GM12801 (cell line): ENCODE data around the gene ADCYAP1.

Source experiments
- TF ChIP-seq, protein P1 (sequence below): IDR thresholded peaks from one replicate; pipeline ENCODE4 v1.5.1; 2011; ENCODE audit warnings: control low read depth; ENCODE audit not compliant: insufficient read length; ENCODE audit errors: extremely low read depth

The ADCYAP1 gene

DNA sequence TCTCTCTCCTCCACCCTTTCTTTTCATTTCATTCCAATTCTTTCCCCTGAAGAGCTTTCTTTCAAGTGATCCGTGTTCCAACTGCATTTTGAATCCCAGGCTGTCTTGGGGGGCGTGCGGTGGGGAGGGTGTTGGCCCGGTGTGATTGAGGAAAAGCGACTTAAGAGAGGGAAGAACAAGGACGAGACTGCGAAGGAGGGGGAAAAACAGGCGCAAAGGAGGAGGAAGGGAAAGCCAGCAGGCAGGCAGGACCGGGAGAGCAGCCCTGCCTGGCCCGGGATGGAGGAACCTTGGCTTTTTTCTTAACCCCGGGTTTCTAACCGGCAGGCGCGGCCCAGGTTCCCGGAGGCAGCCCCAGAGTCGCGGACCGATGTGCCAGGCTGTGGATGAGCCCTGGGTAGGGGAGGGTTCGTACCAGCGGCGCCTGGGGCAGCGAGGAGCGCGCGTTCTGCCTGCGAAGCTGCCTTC is 1.3 kb downstream of the ADCYAP1 start:
- TF ChIP-seq, protein P1, sequence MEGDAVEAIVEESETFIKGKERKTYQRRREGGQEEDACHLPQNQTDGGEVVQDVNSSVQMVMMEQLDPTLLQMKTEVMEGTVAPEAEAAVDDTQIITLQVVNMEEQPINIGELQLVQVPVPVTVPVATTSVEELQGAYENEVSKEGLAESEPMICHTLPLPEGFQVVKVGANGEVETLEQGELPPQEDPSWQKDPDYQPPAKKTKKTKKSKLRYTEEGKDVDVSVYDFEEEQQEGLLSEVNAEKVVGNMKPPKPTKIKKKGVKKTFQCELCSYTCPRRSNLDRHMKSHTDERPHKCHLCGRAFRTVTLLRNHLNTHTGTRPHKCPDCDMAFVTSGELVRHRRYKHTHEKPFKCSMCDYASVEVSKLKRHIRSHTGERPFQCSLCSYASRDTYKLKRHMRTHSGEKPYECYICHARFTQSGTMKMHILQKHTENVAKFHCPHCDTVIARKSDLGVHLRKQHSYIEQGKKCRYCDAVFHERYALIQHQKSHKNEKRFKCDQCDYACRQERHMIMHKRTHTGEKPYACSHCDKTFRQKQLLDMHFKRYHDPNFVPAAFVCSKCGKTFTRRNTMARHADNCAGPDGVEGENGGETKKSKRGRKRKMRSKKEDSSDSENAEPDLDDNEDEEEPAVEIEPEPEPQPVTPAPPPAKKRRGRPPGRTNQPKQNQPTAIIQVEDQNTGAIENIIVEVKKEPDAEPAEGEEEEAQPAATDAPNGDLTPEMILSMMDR: no peak

DNA sequence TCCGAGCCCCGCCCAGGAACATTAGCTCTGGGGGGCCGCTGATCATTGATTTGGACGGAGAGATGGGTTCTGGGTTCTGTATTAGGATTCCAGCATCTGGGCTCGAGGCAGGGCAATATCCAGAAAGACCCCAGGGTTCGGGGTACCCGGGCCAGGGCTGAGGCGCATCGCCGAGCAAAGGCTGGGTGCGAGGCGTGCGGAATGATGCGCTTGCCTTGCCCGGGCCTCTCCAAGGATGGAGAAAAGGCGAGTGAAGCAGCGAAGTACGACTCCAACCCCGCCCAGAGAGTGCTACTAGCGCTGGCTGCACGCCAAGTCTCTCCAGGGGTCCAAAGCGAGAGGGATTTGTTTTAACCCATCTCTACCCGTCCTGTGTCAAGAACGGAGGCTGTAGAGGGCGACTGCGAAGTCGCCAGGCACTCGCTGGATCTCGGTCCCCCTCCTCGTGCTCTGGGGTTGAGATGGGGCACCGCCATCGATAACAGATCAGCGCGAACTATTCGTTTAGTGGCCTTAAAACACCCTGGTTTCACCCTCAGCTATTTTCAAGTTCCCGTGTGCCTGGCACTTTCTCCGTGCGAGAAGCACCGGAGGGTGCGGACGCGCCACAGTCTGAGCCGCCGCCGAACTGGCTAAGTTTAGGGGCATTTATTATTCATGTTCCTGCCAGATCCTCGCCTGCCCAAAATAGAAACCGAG is 1.9 kb downstream of the ADCYAP1 start:
- TF ChIP-seq, protein P1: no peak

DNA sequence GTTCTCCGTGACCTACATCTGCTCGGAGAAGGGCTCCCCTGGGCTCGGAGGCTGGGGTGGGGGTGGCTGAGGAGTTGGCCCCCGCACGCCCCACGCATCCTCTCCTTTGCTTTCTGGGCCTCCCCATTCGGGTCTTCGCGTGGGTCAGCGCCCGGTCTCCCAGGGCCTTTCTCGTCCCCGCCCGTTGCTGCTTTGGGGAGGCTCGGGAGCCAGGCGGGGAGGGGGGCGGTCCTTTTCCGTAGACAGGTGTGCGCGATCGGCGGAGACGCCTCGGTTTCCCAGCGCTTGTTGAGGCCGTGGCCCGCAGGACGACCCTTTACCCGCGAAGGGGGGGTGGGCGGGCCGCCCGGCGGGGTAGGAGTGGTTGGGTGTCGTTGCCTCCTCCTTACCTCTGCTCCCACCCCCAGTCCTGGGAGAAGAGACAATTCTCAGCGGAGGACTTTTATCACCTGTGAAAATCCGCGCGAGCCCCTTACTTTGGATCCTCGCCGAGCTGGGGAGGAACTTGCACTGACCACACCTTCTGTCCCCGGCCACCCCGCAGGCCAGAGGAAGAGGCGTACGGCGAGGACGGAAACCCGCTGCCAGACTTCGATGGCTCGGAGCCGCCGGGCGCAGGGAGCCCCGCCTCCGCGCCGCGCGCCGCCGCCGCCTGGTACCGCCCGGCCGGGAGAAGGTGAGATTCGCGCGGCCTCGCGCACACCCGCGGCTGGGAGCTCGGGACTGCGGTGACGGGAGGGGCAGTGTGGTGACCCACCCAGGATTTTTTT is 2.6 kb downstream of the ADCYAP1 start:
- TF ChIP-seq, protein P1: no peak

DNA sequence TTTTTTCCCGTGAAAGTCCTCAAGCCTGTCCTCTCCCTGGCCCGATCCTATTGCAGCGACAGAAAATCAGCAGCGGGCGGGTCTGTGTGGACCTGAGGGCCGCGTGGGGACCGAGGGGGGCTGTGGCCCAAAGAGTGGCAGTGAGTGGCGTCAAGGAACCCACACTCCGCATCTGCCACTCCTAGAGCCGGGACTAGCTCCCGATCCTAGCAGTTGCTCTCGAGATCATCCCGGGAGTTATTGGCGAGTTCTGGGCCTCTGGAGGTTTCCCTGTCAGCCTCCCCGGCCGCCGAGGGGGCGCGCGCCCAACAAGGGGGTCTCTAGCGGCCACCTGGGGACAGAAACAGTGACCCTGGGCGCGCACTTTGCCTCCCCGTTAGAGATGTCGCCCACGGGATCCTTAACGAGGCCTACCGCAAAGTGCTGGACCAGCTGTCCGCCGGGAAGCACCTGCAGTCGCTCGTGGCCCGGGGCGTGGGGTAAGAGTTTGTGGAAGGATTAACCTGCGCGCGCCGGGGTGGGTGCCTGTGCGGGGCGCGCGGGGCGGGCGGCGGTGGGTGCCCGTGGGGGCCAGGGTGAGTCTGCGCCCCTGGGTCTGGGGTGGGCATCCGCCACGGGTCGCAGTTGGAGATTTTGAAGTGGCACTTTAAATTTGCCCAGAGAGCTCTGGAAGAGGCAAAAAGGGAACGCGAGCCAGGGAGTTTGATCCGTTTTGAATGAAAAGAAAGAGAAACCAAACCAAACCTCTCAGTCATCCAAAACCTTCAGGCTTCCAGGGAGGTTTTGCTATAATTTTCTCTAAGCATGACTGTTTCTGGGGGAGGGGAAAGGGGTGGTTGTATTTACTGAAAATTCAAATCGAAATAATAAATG is 3.5 kb downstream of the ADCYAP1 start:
- TF ChIP-seq, protein P1: no peak

DNA sequence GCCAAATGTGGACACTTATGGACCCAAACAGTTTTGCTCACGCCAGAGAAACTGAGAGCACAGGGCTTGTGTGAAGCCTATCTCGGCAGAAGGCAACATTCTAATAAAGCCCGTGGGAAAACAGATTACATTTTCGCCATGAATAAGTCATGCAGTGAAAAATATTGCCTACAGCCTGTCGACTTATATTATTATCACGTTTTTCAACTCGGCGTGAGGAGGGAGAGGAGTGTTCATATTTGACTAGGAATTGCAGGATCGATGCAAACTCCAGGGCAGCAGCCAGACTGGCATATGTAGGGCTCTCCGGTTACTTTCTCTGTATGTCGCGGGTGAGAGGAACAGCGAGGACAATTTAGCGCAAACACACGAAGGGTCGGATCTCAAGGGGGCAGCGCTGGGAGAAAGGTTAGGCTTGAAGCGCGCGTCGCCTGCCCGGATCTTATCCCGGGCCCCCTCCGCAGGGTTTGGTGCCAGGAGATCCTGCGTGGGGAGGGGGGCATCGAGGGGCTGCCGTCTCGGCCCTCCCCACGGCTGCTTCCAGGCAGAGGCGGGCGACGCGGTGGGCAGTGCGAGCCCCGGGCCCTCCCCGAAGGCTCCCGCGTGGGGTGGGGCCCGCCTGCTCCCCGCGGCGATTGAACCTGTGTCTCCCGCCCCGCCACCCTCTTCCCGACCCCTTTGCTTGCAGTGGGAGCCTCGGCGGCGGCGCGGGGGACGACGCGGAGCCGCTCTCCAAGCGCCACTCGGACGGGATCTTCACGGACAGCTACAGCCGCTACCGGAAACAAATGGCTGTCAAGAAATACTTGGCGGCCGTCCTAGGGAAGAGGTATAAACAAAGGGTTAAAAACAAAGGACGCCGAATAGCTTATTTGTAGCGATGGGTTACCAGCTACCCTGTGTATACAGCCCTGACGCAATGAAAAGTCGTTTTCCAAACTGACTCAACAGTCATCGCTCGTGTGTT is 4.4 kb downstream of the ADCYAP1 start:
- TF ChIP-seq, protein P1: no peak

DNA sequence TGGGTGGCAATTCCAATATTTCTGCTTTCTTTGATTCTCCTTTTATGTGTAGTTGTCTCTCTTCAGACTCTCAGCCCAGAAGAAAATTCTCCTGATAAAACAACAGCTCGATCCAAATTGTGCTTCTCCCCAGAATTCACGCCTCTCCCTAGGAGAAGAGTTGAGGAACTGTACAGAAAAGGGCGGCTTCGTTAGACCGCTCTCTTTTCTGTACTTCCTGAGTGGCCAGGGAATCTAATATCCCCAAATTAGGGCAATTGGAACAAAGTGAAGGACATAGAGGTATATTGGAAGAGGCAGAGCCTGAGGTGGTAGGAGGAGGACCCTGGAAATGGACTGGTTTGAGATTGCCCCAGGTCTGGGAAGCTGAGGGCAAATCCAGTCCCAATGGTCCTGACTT is 5.6 kb downstream of the ADCYAP1 start:
- TF ChIP-seq, protein P1: no peak
